WTC11 (cell line): ENCODE results near the gene RAB18.

Experiments
- TF ChIP-seq, protein P1 (sequence below): fragments of 200-600 bp; IDR thresholded peaks from 2 replicates; pipeline ENCODE4 v1.8.0; 2022; ENCODE audit warnings: antibody characterized with exemption
- TF ChIP-seq, protein P2 (sequence below): fragments of 250-450 bp; sonication (Bioruptor Pico); conservative IDR thresholded peaks from 2 replicates; pipeline ENCODE4 v1.9.0; 2021; ENCODE audit warnings: mild to moderate bottlenecking

DNA sequence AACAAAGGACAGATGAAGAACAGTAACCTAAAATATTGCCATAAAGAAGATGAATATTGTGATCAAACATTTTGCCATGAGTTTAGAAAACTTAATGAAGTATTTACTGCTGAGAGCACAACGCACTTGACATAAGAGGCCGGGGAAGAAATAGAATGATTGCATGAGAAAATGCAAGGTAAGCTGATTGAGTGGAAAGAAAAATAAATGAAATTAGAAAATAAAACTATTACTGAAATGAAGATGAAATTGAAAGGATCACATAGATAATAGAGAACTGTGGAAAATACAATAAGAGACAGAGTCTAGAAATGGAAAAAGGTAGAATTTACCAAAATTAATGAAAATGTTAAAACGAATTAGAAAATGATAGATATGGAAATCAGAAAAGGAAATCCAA lies 10.1 kb downstream of the RAB18 start:
- TF ChIP-seq, protein P1, sequence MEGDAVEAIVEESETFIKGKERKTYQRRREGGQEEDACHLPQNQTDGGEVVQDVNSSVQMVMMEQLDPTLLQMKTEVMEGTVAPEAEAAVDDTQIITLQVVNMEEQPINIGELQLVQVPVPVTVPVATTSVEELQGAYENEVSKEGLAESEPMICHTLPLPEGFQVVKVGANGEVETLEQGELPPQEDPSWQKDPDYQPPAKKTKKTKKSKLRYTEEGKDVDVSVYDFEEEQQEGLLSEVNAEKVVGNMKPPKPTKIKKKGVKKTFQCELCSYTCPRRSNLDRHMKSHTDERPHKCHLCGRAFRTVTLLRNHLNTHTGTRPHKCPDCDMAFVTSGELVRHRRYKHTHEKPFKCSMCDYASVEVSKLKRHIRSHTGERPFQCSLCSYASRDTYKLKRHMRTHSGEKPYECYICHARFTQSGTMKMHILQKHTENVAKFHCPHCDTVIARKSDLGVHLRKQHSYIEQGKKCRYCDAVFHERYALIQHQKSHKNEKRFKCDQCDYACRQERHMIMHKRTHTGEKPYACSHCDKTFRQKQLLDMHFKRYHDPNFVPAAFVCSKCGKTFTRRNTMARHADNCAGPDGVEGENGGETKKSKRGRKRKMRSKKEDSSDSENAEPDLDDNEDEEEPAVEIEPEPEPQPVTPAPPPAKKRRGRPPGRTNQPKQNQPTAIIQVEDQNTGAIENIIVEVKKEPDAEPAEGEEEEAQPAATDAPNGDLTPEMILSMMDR, result no peak
- TF ChIP-seq, protein P2, sequence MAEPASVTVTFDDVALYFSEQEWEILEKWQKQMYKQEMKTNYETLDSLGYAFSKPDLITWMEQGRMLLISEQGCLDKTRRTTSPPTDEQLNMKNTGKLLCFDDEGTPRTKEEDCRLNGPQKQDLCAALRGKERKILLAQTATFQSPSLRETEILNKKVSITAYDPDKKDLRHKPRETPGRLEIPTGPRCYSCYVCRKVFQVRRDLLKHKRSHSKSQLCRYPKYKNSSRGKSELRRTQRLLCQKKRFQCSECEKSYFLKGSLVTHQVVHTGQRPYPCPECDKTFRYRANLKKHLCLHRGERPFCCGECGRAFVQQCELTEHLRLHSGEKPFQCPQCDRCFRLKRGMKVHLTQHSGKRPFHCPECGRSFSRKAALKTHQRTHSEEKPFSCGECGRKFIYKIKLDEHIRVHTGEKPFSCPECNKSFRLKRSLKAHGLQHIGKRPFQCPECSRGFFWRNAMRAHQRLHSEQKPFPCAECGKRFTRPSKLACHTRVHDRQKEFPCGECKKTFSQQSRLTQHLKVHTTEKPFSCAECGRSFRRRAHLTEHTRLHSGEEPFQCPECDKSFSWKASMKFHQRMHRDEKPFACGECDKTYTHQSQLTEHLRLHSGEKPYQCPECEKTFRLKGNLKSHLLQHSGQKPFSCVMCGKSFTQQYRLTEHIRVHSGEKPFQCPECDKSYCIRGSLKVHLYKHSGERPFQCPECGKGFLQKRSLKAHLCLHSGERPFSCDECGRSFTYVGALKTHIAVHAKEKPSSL, result no peak
